ENCODE data around the gene ANXA10. TPM values are rescaled to one million over a fixed set of nuclear protein-coding genes. Genes with fewer than 3 reads are reported as not detected.

ANXA10 gene
- total RNA-seq, 1 experiment from 2014 or later: not detected

GRCh38 chr4:168128601-168129000 lies 36.3 kb downstream of the ANXA10 start:
- ChIA-PET POLR2A (no interaction called here), CTCF (no interaction called here)
- Mint-ChIP-seq H3K9me3 (no peaks in the 10 kb centered on the region), H3K4me3 (no peak overlapping the region), H3K27me3 (ENCODE audit: low read depth) (no peaks in the 10 kb centered on the region), H3K27ac (no peak overlapping the region), H3K4me1 (peaks cover 5% of the 10 kb centered on the region), H3K36me3 (no peaks in the 10 kb centered on the region)
- DNase-seq (ENCODE audit: low spot score): no peak
- no peak for TF ChIP-seq FOXJ3 (CRISPR knock-in tag; IDR thresholded peaks at IDR 0.05; ENCODE audit: borderline replicate concordance)
- TF ChIP-seq ZNF671 (CRISPR knock-in tag; IDR thresholded peaks at IDR 0.05): no peak
- TF ChIP-seq TCF7 (CRISPR knock-in tag; IDR thresholded peaks at IDR 0.05; ENCODE audit: low read depth): no peak
- TF ChIP-seq ETV6 (CRISPR knock-in tag; IDR thresholded peaks at IDR 0.05): no peak
- TF ChIP-seq, protein P1, sequence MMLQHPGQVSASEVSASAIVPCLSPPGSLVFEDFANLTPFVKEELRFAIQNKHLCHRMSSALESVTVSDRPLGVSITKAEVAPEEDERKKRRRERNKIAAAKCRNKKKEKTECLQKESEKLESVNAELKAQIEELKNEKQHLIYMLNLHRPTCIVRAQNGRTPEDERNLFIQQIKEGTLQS (CRISPR knock-in tag; conservative IDR thresholded peaks at IDR 0.05): no peak
- TF ChIP-seq, protein P2, sequence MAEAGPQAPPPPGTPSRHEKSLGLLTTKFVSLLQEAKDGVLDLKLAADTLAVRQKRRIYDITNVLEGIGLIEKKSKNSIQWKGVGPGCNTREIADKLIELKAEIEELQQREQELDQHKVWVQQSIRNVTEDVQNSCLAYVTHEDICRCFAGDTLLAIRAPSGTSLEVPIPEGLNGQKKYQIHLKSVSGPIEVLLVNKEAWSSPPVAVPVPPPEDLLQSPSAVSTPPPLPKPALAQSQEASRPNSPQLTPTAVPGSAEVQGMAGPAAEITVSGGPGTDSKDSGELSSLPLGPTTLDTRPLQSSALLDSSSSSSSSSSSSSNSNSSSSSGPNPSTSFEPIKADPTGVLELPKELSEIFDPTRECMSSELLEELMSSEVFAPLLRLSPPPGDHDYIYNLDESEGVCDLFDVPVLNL (CRISPR knock-in tag; IDR thresholded peaks at IDR 0.05; ENCODE audit: borderline replicate concordance, low read depth): no peak
- TF ChIP-seq ZNF138 (CRISPR knock-in tag; conservative IDR thresholded peaks at IDR 0.05): no peak
- no peak for TF ChIP-seq ZNF281 (CRISPR knock-in tag; IDR thresholded peaks at IDR 0.05)
- TF ChIP-seq GTF2I (CRISPR knock-in tag; conservative IDR thresholded peaks at IDR 0.05): no peak
- TF ChIP-seq, protein P3, sequence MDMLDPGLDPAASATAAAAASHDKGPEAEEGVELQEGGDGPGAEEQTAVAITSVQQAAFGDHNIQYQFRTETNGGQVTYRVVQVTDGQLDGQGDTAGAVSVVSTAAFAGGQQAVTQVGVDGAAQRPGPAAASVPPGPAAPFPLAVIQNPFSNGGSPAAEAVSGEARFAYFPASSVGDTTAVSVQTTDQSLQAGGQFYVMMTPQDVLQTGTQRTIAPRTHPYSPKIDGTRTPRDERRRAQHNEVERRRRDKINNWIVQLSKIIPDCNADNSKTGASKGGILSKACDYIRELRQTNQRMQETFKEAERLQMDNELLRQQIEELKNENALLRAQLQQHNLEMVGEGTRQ (CRISPR knock-in tag; IDR thresholded peaks at IDR 0.05): no peak
- TF ChIP-seq STAT6 (CRISPR knock-in tag; conservative IDR thresholded peaks at IDR 0.05; ENCODE audit: low read depth): no peak
- TF ChIP-seq, protein P4, sequence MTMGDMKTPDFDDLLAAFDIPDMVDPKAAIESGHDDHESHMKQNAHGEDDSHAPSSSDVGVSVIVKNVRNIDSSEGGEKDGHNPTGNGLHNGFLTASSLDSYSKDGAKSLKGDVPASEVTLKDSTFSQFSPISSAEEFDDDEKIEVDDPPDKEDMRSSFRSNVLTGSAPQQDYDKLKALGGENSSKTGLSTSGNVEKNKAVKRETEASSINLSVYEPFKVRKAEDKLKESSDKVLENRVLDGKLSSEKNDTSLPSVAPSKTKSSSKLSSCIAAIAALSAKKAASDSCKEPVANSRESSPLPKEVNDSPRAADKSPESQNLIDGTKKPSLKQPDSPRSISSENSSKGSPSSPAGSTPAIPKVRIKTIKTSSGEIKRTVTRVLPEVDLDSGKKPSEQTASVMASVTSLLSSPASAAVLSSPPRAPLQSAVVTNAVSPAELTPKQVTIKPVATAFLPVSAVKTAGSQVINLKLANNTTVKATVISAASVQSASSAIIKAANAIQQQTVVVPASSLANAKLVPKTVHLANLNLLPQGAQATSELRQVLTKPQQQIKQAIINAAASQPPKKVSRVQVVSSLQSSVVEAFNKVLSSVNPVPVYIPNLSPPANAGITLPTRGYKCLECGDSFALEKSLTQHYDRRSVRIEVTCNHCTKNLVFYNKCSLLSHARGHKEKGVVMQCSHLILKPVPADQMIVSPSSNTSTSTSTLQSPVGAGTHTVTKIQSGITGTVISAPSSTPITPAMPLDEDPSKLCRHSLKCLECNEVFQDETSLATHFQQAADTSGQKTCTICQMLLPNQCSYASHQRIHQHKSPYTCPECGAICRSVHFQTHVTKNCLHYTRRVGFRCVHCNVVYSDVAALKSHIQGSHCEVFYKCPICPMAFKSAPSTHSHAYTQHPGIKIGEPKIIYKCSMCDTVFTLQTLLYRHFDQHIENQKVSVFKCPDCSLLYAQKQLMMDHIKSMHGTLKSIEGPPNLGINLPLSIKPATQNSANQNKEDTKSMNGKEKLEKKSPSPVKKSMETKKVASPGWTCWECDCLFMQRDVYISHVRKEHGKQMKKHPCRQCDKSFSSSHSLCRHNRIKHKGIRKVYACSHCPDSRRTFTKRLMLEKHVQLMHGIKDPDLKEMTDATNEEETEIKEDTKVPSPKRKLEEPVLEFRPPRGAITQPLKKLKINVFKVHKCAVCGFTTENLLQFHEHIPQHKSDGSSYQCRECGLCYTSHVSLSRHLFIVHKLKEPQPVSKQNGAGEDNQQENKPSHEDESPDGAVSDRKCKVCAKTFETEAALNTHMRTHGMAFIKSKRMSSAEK (CRISPR knock-in tag; IDR thresholded peaks at IDR 0.05; ENCODE audit: borderline replicate concordance): no peak
- TF ChIP-seq IRF2 (CRISPR knock-in tag; IDR thresholded peaks at IDR 0.05; ENCODE audit: borderline replicate concordance, low read depth): no peak
- no peak for ATAC-seq

Data from WTC11 (cell line).